ENCODE measurements around the gene THSD7B. TPM values are rescaled to one million over a fixed set of nuclear protein-coding genes. Genes with fewer than 3 reads are reported as not detected.

The THSD7B gene
- total and polyA plus RNA-seq, 9 of the 15 experiments (the other 6 are each of a cell fraction or from before 2014, with no cell fraction given), result not detected

DNA sequence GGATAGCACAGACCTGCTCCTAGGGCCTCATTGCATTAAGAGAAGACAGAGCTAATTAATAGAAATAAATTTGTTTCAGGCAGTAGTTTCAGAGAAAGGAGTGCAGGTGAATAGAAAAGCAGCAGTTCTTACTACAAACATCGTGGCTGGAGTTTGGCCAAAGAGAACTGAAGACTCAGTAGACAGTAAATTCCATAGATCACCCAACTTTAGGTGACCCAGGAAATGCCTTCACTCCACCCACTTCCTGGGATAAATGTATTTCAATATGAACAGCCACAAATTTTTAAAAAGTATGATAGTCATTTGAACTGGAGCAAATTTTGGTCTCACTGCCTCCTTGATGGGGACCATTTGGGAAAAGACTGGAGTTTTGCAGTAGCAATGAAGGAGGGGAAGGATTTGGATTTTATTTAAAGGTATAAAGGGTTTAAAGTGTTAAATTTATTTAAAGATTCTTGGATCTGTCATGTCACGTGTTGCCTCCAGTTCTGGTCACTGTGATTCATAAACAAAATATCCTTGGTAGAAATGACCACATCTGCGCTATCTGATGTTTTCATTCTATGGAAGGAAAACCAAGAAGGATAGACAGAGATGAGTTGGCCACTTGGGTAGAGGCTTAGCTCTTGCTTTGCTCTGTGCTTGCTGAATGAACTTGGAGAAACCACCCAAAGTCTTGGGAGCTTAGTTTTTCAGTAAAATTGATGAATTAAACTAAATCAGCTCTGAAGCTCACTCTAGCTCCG lies 390.2 kb downstream of the THSD7B start:
- Histone ChIP-seq H3K27me3 (ENCODE audit: control insufficient read depth in 2 of 2, insufficient read depth in 2 of 2, low read length in 2 of 2) (no peaks in the 10 kb centered on the region), H4K20me1 (replicated peaks; ENCODE audit: control insufficient read depth, insufficient read depth, low read length) (no peaks in the 10 kb centered on the region), H2AFZ (ENCODE audit: low read depth, low read length) (no peak overlapping the region), H3K9ac (ENCODE audit: insufficient read depth in 1 of 2, low read depth in 2 of 2, low read length in 2 of 2) (no peak overlapping the region), H3K36me3 (ENCODE audit: control insufficient read depth, insufficient read depth, low read length) (no peaks in the 10 kb centered on the region), H3K9me1 (ENCODE audit: control insufficient read depth, insufficient read depth, low read length) (no peaks in the 10 kb centered on the region), H3K9me3 (replicated peaks; ENCODE audit: control insufficient read depth, insufficient read depth, low read depth, low read length) (no peaks in the 10 kb centered on the region; the same call in 1 of the 2 replicates), H3K4me2 (ENCODE audit: insufficient read depth, low read length) (no peak overlapping the region), H3K4me1 (replicated peaks in 1 of 2; ENCODE audit: control insufficient read depth in 2 of 2, insufficient read depth in 2 of 2, low read length in 2 of 2) (no peaks in the 10 kb centered on the region), H3K79me2 (ENCODE audit: control insufficient read depth, insufficient read depth, low read length) (no peaks in the 10 kb centered on the region), H3K4me3 (no peak overlapping the region), H3K27ac (ENCODE audit: extremely low read depth, low read depth, low read length) (no peak overlapping the region)
- ChIA-PET POLR2A (no interaction called here), CTCF (ENCODE audit: low intra/inter-chr PET ratio) (no interaction called here)
- DNase-seq (ENCODE audit: extremely low read depth in 1 of 4, low spot score in 3 of 4), result no peak
- no peak for FAIRE-seq
- ATAC-seq, result no peak
- in situ Hi-C loops (cut with MboI), result no loop called here
- BruUV-seq (replicated peaks), result no TSS peak
- WGBS (ENCODE audit: insufficient coverage, low coverage, missing lambda C conversion rate), result 2% methylated on average over 4 of the region's 4 CpGs
- intact Hi-C loops (cut with micrococcal nuclease), result no loop called here
- TF ChIP-seq, protein P1, sequence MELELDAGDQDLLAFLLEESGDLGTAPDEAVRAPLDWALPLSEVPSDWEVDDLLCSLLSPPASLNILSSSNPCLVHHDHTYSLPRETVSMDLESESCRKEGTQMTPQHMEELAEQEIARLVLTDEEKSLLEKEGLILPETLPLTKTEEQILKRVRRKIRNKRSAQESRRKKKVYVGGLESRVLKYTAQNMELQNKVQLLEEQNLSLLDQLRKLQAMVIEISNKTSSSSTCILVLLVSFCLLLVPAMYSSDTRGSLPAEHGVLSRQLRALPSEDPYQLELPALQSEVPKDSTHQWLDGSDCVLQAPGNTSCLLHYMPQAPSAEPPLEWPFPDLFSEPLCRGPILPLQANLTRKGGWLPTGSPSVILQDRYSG (tag; conservative IDR thresholded peaks at IDR 0.05; ENCODE audit: low read depth), result no peak
- TF ChIP-seq ZNF589 (CRISPR knock-in tag; IDR thresholded peaks at IDR 0.05; ENCODE audit: low read depth), result no peak
- no peak for TF ChIP-seq ESRRB (CRISPR knock-in tag; IDR thresholded peaks at IDR 0.05; ENCODE audit: borderline replicate concordance)
- TF ChIP-seq ZZZ3 (IDR thresholded peaks at IDR 0.05), result no peak
- TF ChIP-seq, protein P2, sequence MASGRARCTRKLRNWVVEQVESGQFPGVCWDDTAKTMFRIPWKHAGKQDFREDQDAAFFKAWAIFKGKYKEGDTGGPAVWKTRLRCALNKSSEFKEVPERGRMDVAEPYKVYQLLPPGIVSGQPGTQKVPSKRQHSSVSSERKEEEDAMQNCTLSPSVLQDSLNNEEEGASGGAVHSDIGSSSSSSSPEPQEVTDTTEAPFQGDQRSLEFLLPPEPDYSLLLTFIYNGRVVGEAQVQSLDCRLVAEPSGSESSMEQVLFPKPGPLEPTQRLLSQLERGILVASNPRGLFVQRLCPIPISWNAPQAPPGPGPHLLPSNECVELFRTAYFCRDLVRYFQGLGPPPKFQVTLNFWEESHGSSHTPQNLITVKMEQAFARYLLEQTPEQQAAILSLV (tag; IDR thresholded peaks at IDR 0.05), result no peak
- TF ChIP-seq, protein P3, sequence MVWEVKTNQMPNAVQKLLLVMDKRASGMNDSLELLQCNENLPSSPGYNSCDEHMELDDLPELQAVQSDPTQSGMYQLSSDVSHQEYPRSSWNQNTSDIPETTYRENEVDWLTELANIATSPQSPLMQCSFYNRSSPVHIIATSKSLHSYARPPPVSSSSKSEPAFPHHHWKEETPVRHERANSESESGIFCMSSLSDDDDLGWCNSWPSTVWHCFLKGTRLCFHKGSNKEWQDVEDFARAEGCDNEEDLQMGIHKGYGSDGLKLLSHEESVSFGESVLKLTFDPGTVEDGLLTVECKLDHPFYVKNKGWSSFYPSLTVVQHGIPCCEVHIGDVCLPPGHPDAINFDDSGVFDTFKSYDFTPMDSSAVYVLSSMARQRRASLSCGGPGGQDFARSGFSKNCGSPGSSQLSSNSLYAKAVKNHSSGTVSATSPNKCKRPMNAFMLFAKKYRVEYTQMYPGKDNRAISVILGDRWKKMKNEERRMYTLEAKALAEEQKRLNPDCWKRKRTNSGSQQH (CRISPR knock-in tag; IDR thresholded peaks at IDR 0.05), result no peak
- no peak for TF ChIP-seq STAT5A (IDR thresholded peaks at IDR 0.05; ENCODE audit: borderline replicate concordance, low read length)
- TF ChIP-seq C11orf30 (IDR thresholded peaks at IDR 0.05; ENCODE audit: low read depth), result no peak
- TF ChIP-seq, protein P4, sequence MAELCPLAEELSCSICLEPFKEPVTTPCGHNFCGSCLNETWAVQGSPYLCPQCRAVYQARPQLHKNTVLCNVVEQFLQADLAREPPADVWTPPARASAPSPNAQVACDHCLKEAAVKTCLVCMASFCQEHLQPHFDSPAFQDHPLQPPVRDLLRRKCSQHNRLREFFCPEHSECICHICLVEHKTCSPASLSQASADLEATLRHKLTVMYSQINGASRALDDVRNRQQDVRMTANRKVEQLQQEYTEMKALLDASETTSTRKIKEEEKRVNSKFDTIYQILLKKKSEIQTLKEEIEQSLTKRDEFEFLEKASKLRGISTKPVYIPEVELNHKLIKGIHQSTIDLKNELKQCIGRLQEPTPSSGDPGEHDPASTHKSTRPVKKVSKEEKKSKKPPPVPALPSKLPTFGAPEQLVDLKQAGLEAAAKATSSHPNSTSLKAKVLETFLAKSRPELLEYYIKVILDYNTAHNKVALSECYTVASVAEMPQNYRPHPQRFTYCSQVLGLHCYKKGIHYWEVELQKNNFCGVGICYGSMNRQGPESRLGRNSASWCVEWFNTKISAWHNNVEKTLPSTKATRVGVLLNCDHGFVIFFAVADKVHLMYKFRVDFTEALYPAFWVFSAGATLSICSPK (IDR thresholded peaks at IDR 0.05; ENCODE audit: borderline replicate concordance), result no peak
- TF ChIP-seq, protein P5, sequence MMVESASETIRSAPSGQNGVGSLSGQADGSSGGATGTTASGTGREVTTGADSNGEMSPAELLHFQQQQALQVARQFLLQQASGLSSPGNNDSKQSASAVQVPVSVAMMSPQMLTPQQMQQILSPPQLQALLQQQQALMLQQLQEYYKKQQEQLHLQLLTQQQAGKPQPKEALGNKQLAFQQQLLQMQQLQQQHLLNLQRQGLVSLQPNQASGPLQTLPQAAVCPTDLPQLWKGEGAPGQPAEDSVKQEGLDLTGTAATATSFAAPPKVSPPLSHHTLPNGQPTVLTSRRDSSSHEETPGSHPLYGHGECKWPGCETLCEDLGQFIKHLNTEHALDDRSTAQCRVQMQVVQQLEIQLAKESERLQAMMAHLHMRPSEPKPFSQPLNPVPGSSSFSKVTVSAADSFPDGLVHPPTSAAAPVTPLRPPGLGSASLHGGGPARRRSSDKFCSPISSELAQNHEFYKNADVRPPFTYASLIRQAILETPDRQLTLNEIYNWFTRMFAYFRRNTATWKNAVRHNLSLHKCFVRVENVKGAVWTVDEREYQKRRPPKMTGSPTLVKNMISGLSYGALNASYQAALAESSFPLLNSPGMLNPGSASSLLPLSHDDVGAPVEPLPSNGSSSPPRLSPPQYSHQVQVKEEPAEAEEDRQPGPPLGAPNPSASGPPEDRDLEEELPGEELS (CRISPR knock-in tag; IDR thresholded peaks at IDR 0.05; ENCODE audit: borderline replicate concordance), result no peak
- TF ChIP-seq SREBF2 (CRISPR knock-in tag; IDR thresholded peaks at IDR 0.05), result no peak
- TF ChIP-seq STAT5B (CRISPR knock-in tag; IDR thresholded peaks at IDR 0.05), result no peak
- TF ChIP-seq POLR2H (tag; IDR thresholded peaks at IDR 0.05; ENCODE audit: low read depth), result no peak
- no peak for TF ChIP-seq NFE2L1 (tag; IDR thresholded peaks at IDR 0.05; ENCODE audit: borderline replicate concordance, low read depth)

All from K562 (cell line).